GM18520 (cell line): ENCODE data around the gene MRFAP1L1.
A peak's percentile ranks its signal among the peaks of the same experiment; 100 is the strongest.

Experiments used
- ATAC-seq: cut with Tn5 transposase; IDR thresholded peaks from one replicate; pipeline ENCODE4 v1.9.1; 2021; ENCODE audit not compliant: unreplicated experiment

Gene MRFAP1L1

GRCh38 chr4:6716958-6717655 lies 7.4 kb upstream of the MRFAP1L1 start:
- ATAC-seq: no peak

- ATAC-seq: peak; percentile 79
These were observed 6.6 kb upstream of the MRFAP1L1 start, which contains the start of gene BLOC1S4 for GRCh38 chr4:6716018-6716911. Gene BLOC1S4 (plus strand): TSS chr4:6716174. CDS start chr4:6716210, 36 bp downstream.

GRCh38 chr4:6715704-6716017 lies 6.0 kb upstream of the MRFAP1L1 start:
- ATAC-seq: no peak

GRCh38 chr4:6714954-6715353 lies 5.3 kb upstream of the MRFAP1L1 start:
- ATAC-seq: no peak

GRCh38 chr4:6710996-6711395 lies 1.3 kb upstream of the MRFAP1L1 start:
- ATAC-seq: no peak

- ATAC-seq: no peak
These were observed 617 bp upstream of the MRFAP1L1 start for GRCh38 chr4:6710282-6710681.

GRCh38 chr4:6706173-6706572 lies 3.5 kb downstream of the MRFAP1L1 start:
- ATAC-seq: no peak

GRCh38 chr4:6705646-6706045 lies 4.0 kb downstream of the MRFAP1L1 start:
- no peak for ATAC-seq

- ATAC-seq: no peak
These were observed 5.9 kb downstream of the MRFAP1L1 start for GRCh38 chr4:6703786-6704185.

- no peak for ATAC-seq
These were observed 6.9 kb downstream of the MRFAP1L1 start for GRCh38 chr4:6702761-6703160.

GRCh38 chr4:6701371-6701770 lies 8.3 kb downstream of the MRFAP1L1 start:
- ATAC-seq: no peak

- no peak for ATAC-seq
These were observed 9.8 kb downstream of the MRFAP1L1 start for GRCh38 chr4:6699903-6700302.

GRCh38 chr4:6699388-6699787 lies 10.3 kb downstream of the MRFAP1L1 start:
- no peak for ATAC-seq

GRCh38 chr4:6697131-6697530 lies 12.5 kb downstream of the MRFAP1L1 start:
- no peak for ATAC-seq

GRCh38 chr4:6696611-6697010 lies 13.1 kb downstream of the MRFAP1L1 start:
- ATAC-seq: no peak

GRCh38 chr4:6695660-6696610 lies 13.7 kb downstream of the MRFAP1L1 start:
- no peak for ATAC-seq

GRCh38 chr4:6694177-6694901 lies 15.3 kb downstream of the MRFAP1L1 start:
- ATAC-seq: no peak

GRCh38 chr4:6693231-6694176 lies 16.2 kb downstream of the MRFAP1L1 start, which contains the start of gene S100P:
Gene S100P (plus strand): TSS chr4:6693878. CDS start chr4:6693933, 55 bp downstream.
- ATAC-seq: no peak

GRCh38 chr4:6692806-6693205 lies 16.9 kb downstream of the MRFAP1L1 start:
- no peak for ATAC-seq
